Cardiac septum (tissue), 1 donor: Measurements from ENCODE around the gene CCL17. TPM values are rescaled to one million over a fixed set of nuclear protein-coding genes. Genes with fewer than 3 reads are reported as not detected.
A peak's percentile ranks its signal among the peaks of the same experiment; 100 is the strongest.
"Not testable (repeated sequence)": the region's sequence is repeated elsewhere in the genome, so short reads cannot be mapped to it uniquely, and the experiment has no call there.

Experiments used
- DNase-seq: peaks from one replicate; pipeline ENCODE4 v3.0.0-alpha.2; 2020; ENCODE audit warnings: low spot score
- intact Hi-C: fragments of 100-400 bp; cut with DNase I; formaldehyde crosslinking; loops from one replicate; pipeline ENCODE4 v1.14.0; 2022
- total RNA-seq: library from RNA; stranded (reverse); fragmentation: NEBNext Ultra II Directional; extraction: Animal tissue kit (Norgen Biotek cat#: 25700); gene quantifications from one replicate; pipeline ENCODE4 v1.2.1, GENCODE V29; 2021
- donor health status: DM: no; HTN: no; CAD: no.

The CCL17 gene
- total RNA-seq, 1 donor from 2014 or later = not detected

DNA sequence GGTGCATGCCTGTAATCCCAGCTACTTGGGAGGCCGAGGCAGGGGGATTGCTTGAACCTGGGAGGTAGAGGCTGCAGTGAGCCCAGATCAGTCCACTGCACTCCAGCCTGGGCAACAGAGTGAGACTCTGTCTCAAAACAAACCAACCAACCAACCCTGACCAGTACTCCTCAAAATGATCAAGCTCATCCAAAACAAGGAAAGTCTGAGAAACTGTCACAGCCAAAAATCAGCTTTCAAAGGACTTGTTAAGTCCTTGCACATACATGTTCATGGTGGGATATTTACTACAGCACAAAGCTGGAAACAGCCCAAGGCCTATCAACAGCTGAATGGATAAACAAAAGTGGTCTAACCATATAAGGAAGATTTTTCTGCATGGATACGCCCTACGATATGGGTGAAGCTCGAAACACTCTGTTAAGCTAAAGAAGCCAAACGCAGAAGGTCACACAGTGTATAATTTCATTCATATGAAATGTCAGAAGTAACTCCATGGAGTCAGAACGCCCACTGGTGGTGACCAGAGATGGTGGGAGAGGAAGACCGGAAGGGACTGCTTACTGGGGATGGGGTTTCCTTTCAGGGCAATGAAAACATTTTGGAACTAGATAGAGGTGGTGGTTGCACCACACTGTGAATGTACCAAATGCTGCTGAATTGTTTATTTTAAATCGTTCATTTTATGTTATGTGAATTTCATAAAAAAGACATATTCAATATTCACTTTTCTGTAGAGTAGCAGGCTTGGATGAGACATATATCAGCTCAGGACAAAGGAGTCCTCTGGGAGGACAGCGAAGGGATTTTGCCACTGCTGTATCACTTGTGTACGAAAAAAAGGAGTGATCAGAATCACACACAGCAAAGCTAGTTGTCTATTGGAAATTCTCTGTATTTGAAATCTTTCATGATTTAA is 17.7 kb downstream of the CCL17 start:
- DNase-seq = no peak
- intact Hi-C loops = no loop called here

DNA sequence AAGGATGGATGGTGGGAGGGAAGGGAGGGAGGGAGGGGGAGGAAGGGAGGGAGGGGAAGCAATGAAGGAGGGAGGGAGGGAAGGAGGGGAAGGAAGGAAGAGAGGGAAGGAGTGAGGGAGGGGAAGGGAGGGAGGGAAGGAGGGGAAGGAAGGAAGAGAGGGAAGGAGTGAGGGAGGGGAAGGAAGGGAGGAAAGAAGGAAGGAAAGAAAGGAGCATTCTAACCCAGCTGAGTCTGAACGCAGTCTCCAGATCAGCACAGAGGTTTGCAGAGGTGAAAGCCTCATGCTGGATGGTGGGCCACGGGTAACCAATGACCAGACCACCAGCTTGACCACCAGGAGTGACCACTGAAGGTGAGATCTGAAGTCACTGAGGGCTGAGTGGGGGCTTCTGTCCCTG is 18.6 kb downstream of the CCL17 start:
- intact Hi-C loops = no loop called here
- no peak for DNase-seq

DNA sequence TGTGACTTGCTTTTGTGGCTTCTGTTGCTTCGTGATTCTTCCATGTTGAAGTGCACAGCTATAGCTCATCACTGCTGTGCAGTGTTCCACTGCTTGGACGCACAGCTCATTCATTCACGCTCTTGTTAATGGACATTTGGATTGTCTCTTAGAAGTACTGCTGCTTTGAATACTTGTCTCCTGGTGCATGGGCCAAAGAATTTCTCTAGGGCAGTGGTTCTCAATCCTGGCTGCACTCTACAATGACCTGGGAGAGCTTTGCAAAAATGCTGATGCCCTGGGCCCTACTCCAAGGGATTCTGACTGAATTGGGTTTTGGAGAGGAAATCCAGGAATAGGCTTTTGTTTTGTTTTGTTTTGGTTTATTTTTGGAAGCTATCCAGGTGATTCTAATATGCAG is 20.0 kb downstream of the CCL17 start:
- DNase-seq = no peak
- intact Hi-C loops = no loop called here

DNA sequence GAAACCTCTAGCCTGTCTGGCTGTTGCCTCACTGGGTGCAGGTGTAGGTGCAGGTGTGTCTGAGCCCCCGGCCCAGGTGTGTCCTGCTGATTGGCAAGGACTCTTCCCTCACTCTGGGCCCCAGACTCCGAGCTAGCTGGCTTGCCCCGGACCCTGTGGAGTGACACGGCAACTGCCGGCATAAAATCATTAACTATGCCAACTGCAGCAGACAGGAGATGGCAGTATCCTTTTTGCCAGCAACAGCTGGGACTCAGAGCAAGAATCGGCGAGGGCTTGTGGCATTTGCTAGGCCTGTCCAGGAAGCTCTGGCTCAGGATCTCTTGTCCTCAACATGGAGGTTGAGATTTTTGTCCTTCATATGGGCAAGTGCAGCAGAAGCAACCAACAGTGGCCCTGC is 21.8 kb downstream of the CCL17 start:
- intact Hi-C loops = no loop called here
- DNase-seq = no peak

DNA sequence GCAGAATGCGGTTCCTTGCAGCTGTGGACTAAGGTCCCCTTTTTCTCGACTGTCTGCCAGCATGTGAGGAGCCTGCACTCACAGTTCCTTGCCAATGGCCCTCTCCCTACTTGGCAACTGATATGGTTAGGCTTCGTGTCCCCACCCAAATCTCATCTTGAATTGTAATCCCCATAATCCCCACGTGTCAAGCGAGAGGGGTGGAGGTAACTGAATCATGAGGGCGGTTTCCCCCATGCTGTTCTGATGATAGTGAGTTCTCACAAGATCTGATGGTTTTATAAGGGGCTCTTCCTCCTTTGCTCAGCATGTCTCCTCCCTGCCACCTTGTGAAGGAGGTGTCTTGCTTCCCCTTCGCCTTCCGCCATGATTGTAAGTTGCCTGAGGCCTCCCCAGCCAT is 22.7 kb downstream of the CCL17 start:
- DNase-seq = no peak
- intact Hi-C loops = no loop called here

DNA sequence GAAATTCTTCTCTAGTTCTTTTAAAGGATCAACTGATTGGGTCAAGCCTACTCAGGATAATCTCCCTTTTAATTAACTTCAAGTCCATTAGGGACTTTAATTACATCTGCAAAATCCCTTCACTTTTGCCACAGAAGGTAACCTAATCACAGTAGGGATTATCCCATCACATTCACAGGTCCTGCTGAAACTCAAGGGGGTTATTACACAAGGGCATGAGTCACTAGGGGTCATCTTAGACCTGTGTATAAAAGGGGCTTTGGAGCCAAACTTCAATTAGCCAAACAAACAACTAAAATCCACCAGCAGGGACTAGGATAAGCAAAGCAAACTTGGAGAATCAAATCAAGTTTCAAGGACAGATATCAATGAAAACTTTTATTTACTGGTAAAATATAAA is 23.3 kb downstream of the CCL17 start:
- no peak for DNase-seq

DNA sequence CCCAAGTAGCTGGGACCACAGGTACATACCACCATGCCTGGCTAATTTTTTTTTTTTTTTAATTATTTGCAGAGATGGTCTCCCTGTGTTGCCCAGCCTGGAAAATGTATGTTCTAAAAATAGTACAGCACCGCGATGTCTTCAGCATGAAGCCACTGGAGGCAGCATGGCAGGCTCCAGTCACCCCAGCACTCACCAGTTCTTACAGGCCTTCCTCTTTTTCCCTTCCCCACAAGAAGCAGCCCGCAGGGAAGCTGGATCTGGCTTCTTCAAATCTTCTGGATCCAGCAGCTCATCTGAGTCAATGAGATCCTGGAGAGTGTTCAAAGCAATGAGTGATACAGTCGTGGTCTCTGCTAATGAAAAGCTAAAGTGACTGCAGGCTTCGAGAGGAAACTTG is 26.4 kb downstream of the CCL17 start:
- DNase-seq = no peak
- intact Hi-C loops = no loop called here

More for the DNA sequence above, 23.3 kb downstream of the CCL17 start:
- intact Hi-C loops = no loop called here

DNA sequence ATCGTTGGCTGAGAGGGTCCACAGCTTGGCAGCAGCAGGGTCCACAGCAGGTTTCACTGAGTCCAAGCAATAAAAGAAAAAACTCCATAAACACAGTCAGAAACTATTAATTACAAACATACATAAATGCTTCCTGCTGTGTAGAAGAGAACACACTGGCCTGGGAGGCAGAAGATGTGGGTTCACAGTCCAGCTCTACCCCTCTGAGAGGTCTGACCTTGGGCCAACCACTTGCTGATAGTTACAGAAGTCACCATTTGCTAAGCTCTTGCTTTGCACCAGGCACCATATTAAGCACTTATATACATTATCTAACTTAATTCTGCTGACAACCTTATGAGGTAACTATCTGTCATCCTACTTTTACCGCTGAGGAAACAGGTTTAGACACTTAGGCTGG is 27.9 kb downstream of the CCL17 start:
- DNase-seq = no peak
- intact Hi-C loops = no loop called here

DNA sequence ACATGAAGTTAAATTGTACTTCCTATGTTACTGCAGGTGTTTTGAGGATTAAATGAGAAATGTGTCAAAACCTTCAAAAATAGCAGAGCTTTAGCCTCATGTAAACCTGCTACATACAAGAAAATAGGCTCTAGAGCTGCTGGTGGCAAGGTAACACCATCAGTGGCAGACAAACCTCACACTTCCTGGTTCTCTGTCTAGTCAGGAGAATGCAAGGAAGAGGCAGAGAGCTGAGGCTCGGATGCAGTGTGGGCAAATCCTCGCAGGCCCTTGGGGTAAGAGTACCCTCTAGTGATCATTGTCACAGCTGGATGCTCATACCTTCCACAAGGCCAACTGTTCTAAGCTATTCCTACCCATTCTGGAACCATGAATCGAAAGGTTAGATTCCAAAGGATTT is 28.4 kb downstream of the CCL17 start:
- intact Hi-C loops = no loop called here

DNA sequence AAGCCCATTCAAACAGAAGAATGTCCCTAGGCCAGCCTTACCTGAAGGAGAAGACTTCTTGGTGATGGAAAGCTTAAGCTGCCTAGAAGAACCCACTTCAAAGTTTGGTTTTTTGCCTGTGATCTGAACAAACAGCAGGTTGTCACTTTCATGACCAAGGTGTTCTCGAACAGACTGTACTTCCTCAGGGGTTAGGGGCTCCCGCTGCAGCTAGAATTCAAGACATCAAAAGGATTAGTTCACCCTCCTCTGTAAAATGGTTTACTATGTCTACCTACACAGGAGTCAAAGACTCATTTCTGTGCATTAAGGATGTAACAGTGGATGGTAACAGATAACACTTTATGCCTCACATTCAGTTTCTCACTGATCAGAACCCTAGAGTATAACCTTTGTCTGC is 29.4 kb downstream of the CCL17 start:
- no peak for DNase-seq

More for the DNA sequence above, 28.4 kb downstream of the CCL17 start:
- DNase-seq = no peak

DNA sequence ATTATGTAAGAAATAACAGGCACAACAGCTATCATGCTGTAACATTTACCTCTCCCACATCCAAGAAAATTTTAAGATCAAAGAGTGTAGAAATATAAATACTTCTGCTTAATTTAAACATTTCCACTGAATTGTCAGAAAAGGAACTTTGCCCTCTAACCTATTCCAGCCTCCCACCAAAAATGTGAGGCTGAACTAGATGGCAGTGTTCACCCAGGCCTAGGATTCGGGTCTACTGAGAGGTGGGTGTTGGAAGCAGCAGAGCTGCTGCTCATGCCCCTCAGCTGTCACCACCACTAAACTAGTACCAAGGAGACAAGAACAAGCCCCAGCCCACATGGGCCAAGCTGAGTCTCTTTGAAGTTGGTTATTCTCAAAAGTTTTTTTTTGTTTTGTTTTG is 31.3 kb downstream of the CCL17 start:
- DNase-seq = no peak

More for the DNA sequence above, 29.4 kb downstream of the CCL17 start:
- intact Hi-C loops = no loop called here

DNA sequence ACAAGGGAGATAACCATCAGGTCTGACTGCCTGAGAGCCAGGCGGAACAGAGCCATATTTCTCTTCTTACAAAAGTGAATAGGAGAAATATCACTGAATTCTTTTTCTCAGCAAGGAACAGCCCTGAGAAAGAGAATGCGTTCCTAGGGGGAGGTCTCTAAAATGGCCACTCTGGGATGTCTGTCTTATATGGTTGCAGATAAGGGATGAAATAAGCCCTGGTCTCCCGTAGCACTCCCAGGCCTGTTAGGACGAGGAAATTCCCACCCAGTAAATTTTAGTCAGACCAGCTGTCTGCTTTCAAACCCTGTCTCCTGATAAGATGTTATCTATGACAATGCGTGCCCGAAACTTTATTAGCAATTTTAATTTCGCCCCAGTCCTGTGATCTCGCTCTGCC is 35.4 kb downstream of the CCL17 start:
- not testable (repeated sequence) for DNase-seq

More for the DNA sequence above, 31.3 kb downstream of the CCL17 start:
- intact Hi-C loops = no loop called here

DNA sequence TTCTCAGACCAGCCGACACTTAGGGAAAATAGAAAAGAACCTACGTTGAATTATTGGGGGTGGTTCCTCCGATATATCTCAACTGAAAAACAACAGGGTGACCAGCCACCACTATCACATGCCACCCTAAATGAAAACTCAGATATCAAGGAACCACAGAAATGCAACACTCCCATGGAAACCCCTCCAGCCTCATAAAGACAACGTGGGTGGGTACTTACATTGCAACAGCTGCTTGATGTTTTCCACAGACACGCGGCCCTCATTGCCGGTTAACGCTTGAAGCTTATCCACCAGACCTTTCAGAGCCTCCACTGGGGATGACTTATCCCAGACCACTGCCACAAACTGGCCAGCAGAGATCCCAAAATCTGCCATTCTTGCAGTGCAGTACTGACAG is 36.0 kb downstream of the CCL17 start:
- DNase-seq, intact Hi-C loops: not testable (repeated sequence)

More for the DNA sequence above, 35.4 kb downstream of the CCL17 start:
- intact Hi-C loops = not testable (repeated sequence)

DNA sequence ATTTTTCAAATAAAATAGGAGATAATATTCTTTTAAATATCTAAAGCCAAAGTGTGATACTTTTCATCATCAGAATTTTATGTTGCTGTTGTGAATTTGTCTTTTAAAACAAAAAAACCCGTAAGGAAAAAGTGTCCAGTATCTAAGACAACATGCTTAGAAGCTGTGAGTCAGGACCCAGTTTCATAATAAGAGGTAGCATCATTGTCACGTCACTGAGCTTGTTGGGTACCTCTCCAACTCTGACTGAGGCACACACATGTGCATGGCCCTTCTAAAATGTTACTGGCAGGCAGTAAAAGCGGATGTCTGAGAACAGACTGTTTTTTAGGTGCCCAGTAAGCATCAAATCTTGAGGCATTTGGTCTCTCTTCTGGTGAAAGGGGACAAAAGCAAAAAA is 40.1 kb downstream of the CCL17 start:
- no peak for DNase-seq
- intact Hi-C loops = loop anchor here (5.0 kb wide), 1 partner anchor 43 kb away; the partner anchor contains the start of gene DOK4

DNA sequence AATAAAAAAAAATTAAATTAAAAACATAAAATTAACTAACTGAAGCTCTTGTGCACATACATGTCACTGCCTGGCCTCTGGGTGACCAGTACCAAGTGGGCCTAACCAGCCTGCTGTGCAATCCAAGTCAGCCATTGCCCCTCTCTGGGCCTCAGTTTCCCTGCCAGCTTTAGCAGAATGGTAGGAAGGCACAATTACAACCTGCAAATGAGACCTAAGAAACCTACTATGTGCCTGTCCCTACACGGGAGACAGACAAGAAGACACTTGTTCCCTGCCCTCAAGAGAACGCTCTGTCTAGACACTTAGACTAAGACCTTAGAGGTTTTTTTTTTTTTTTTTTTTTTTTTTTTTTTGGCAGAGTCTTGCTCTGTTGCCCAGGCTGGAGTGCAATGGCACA is 40.9 kb downstream of the CCL17 start:
- intact Hi-C loops = loop anchor here (5.0 kb wide), 1 partner anchor 42 kb away; the partner anchor contains the start of gene DOK4
- no peak for DNase-seq

DNA sequence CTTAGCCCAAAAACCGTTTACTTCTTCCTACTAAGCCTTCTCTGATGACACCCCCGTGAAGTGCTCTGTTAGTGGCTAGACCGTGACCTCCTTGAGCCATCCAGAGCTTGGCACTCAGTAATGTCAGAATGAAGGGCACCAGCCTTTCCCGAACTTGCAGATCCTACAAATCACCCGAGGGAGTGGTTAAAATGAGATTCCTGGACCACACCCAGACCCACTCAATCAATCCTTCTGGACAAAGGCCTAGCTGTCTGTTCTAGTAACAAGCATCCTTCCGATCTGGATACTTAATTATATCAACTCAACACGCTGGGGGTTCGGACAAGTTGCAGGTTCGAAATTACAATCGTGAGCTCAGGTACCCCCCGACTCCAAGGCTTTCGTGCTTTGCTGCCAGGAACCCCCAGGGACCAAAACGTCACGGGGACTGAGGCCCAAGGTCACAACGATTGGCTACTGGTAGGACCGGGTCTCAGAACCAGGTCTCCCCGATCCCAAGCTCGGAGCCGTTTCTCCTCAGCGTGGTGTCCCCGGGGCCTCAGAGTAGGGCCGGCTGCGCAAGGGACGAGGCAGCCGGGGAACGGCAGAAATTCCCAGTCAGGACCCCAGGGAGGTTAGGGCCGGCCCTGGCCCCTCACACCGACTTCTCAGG is 42.1 kb downstream of the CCL17 start:
- intact Hi-C loops = loop anchor here (1.0 to 5.0 kb wide), 2 partner anchors 41 to 146 kb away; partner anchors contain the start of gene DOK4

DNA sequence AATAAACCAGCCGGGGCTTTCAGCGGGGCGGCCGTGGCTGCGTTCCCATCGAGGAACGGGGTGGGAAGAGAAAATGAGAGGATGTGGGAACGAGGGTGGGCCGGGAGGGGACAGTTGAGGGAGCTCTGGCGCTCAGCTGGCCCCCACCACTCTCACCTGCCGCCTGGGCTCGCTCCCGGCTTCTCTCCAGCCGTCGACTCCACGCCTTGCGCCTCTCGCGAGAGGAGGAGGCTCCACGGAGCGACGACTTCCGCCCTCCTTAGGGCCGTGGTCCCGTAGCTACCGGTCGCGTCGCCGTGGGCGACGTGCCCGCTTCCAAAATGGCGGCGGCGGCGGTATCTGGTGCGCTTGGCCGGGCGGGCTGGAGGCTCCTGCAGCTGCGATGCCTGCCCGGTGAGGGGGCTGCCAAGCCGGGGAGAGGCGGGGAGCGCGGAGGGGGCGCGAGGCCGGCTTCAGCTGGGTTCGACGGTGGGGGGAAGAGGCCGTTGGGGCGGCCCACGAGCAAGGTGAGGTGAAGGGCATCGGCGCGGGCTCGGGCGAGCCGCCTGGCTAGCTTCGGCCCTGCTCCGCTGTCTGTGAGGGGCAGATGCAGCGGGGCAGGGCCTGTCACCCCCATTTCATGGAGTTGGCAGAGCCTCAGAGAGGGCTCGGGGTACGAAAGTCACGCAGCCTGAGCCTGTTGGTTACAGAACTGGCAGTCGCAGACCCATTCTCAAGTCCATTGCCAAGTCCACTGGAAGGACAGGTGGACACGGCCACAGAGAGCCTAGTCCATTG is 42.8 kb downstream of the CCL17 start, which contains the start of the genes CIAPIN1 and COQ9:
CIAPIN1 (minus strand) TSS at position 200 of the 777 bp plus-strand sequence. CDS start 6,457 bp downstream, outside the sequence.
COQ9 (plus strand) TSS at position 294 of the 777 bp plus-strand sequence; CDS start at position 321, 27 bp downstream.
- intact Hi-C loops = loop anchor here (1.0 to 5.0 kb wide), 2 partner anchors 40 to 147 kb away; partner anchors contain the start of gene DOK4

More for the DNA sequence above, 42.1 kb downstream of the CCL17 start:
- no peak for DNase-seq

DNA sequence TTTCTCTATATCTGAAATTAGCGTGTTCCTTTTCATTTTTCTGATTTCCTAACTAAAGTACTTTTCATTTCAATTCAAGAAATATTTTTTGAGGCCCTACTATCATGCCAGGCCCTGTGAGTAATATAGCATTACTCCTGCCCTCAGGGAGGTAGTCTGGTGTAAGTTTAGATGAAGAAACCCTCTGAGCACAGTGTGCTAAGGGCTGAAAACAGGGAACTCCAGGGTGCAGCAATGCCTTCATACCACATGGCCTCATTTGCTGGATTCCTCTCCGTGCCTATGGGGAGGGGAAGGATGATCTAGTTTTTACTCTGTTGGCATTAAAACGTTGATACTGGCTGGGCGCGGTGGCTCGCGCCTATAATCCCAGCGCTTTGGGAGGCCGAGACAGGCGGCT is 47.5 kb downstream of the CCL17 start:
- intact Hi-C loops = no loop called here

More for the DNA sequence above, 42.8 kb downstream of the CCL17 start, which contains the start of the genes CIAPIN1 and COQ9:
- DNase-seq = peak; percentile 98

More for the DNA sequence above, 47.5 kb downstream of the CCL17 start:
- no peak for DNase-seq
